Esophagus muscularis mucosa (tissue), 4 donors: ENCODE results near the gene ZNF394. TPM values are rescaled to one million over a fixed set of nuclear protein-coding genes. Genes with fewer than 3 reads are reported as not detected.

Experiments
- DNase-seq: peaks from one replicate; pipeline ENCODE4 v3.0.0-alpha.2; 2017; ENCODE audit errors: extremely low spot score
- H3K27ac ChIP-seq, 4 donors: fragments of 200-600 bp; sonication (generic); replicated peaks in 1 of 4; 1 replicate in 3 of 4; 2 replicates in 1 of 4; pipeline ENCODE4 v1.5.1; 2016 to 2019; ENCODE audit warnings: mild to moderate bottlenecking in 1 of 4
- H3K27me3 ChIP-seq, 4 donors: fragments of 200-600 bp; sonication (generic); one replicate each; pipeline versions ENCODE4 v1.5.1 to v1.6.0; 2016 to 2019
- H3K36me3 ChIP-seq, 4 donors: fragments of 200-600 bp; sonication (generic); one replicate each; pipeline ENCODE4 v1.5.1; 2016 to 2019
- H3K4me1 ChIP-seq, 4 donors: fragments of 200-600 bp; sonication (generic); one replicate each; pipeline ENCODE4 v1.5.1; 2016 to 2019
- H3K4me3 ChIP-seq, 4 donors: fragments of 200-600 bp; sonication (generic); 1 replicate in 2 of 4; 2 replicates in 2 of 4; pipeline ENCODE4 v1.5.1; 2016 to 2019; ENCODE audit warnings: mild to moderate bottlenecking in 4 of 4, moderate library complexity in 1 of 4
- H3K9me3 ChIP-seq, 4 donors: fragments of 200-600 bp; sonication (generic); 1 replicate in 3 of 4; 2 replicates in 1 of 4; pipeline ENCODE4 v1.5.1; 2016 to 2019
- CTCF ChIP-seq, 3 experiments: fragments of 200-600 bp in 2 of 3; fragments of 450-650 bp in 1 of 3; sonication (generic) in 2 of 3; IDR thresholded peaks; one replicate each; pipeline ENCODE4 v1.5.1; 2017 to 2019; ENCODE audit warnings: antibody characterized with exemption in 3 of 3, mild to moderate bottlenecking in 2 of 3, moderate library complexity in 1 of 3
- EP300 ChIP-seq: sonication (generic); formaldehyde crosslinking; IDR thresholded peaks from one replicate; pipeline ENCODE4 v1.6.1; 2017; ENCODE audit warnings: antibody characterized with exemption
- POLR2A ChIP-seq: fragments of 450-650 bp; IDR thresholded peaks from one replicate; pipeline ENCODE4 v1.6.1; 2017; ENCODE audit warnings: antibody characterized with exemption, moderate library complexity, mild to moderate bottlenecking, low read depth
- POLR2AphosphoS5 ChIP-seq, 2 donors: sonication (generic); formaldehyde crosslinking; IDR thresholded peaks; one replicate each; pipeline ENCODE4 v1.6.1; 2017; ENCODE audit warnings: antibody characterized with exemption in 2 of 2
- WGBS: methylation state at CpG from one replicate; pipeline ENCODE4 v1.1.5; 2018; 5-methylcytosine and 5-hydroxymethylcytosine counted together
- intact Hi-C: fragments of 100-400 bp; cut with DNase I; formaldehyde crosslinking; loops from one replicate; pipeline ENCODE4 v1.15.1; 2023
- total RNA-seq, 4 donors: library from RNA; depleted of rRNA; stranded (reverse); fragments of >200 nt; gene quantifications; one replicate each; pipeline versions ENCODE4 v1.1.0 to v1.2.1, GENCODE V29; 2016

The ZNF394 gene
- total RNA-seq, 4 donors from 2014 or later = 26.6 to 37.9 (median 32.7) TPM

GRCh38 chr7:99460651-99461050 lies 39.4 kb downstream of the ZNF394 start:
- 89% methylated on average over 11 of the region's 11 CpGs for WGBS
- intact Hi-C loops = no loop called here
- DNase-seq = no peak
- TF ChIP-seq CTCF (IDR thresholded peaks at IDR 0.05) (no peak), POLR2AphosphoS5 (IDR thresholded peaks at IDR 0.05) (no peak), EP300 (no peak), POLR2A (no peak)
- Histone ChIP-seq H3K36me3 (peaks cover 26 to 77% (median 56%) of the 10 kb centered on the region in 4 donors), H3K27me3 (no peaks in the 10 kb centered on the region), H3K4me3 (no peak overlapping the region), H3K9me3 (no peaks in the 10 kb centered on the region), H3K27ac (no peak overlapping the region), H3K4me1 (peaks cover 36 to 67% (median 56%) of the 10 kb centered on the region in 4 donors)

- no peak for DNase-seq
- H3K27me3 ChIP-seq = no peaks in the 10 kb centered on the region
- intact Hi-C loops = no loop called here
- H3K4me1 ChIP-seq = peaks cover 22 to 52% (median 41%) of the 10 kb centered on the region in 4 donors
- peaks cover 34 to 88% (median 70%) of the 10 kb centered on the region in 4 donors for H3K36me3 ChIP-seq
- TF ChIP-seq EP300 (no peak), POLR2A (no peak), CTCF (IDR thresholded peaks at IDR 0.05) (peak in 1 of 3 experiments; percentile 9)
- H3K27ac ChIP-seq = no peak overlapping the region
- H3K9me3 ChIP-seq = no peaks in the 10 kb centered on the region
- H3K4me3 ChIP-seq = no peak overlapping the region
- WGBS = 73% methylated on average over 5 of the region's 8 CpGs
These were observed 41.0 kb downstream of the ZNF394 start for GRCh38 chr7:99459087-99459486.

- H3K36me3 ChIP-seq = peaks cover 45 to 90% (median 77%) of the 10 kb centered on the region in 4 donors
- no peaks in the 10 kb centered on the region for H3K27me3 ChIP-seq
- peaks cover 14 to 39% (median 31%) of the 10 kb centered on the region in 4 donors for H3K4me1 ChIP-seq
- intact Hi-C loops = no loop called here
- no peaks in the 10 kb centered on the region for H3K9me3 ChIP-seq
- no peak for DNase-seq
- no peak overlapping the region for H3K4me3 ChIP-seq
- TF ChIP-seq EP300 (no peak), POLR2A (no peak), POLR2AphosphoS5 (IDR thresholded peaks at IDR 0.05) (no peak), CTCF (IDR thresholded peaks at IDR 0.05) (no peak)
- no peak overlapping the region for H3K27ac ChIP-seq
- WGBS = 84% methylated on average over 20 of the region's 26 CpGs
These were observed 42.2 kb downstream of the ZNF394 start for GRCh38 chr7:99457650-99458493.

GRCh38 chr7:99457050-99457649 lies 42.9 kb downstream of the ZNF394 start:
- Histone ChIP-seq H3K36me3 (peaks cover 50 to 92% (median 84%) of the 10 kb centered on the region in 4 donors), H3K27ac (no peak overlapping the region), H3K4me3 (no peak overlapping the region), H3K27me3 (no peaks in the 10 kb centered on the region), H3K4me1 (peaks cover 21 to 32% (median 26%) of the 10 kb centered on the region in 4 donors), H3K9me3 (no peaks in the 10 kb centered on the region)
- TF ChIP-seq POLR2A = no peak
- no peak for TF ChIP-seq CTCF (IDR thresholded peaks at IDR 0.05)
- TF ChIP-seq POLR2AphosphoS5 (IDR thresholded peaks at IDR 0.05) = no peak
- DNase-seq = no peak
- intact Hi-C loops = no loop called here
- WGBS = 75% methylated on average over 6 of the region's 6 CpGs
